Keratinocyte (primary cell): Measurements from ENCODE around the gene BRD1.

Experiments
- EZH2 ChIP-seq: IDR thresholded peaks from one replicate; pipeline ENCODE4 v1.6.1; 2012; ENCODE audit warnings: inconsistent platforms, mild to moderate bottlenecking, low read length, moderate library complexity
- TF ChIP-seq, protein P1 (sequence below), 3 experiments: IDR thresholded peaks in 1 of 3; conservative IDR thresholded peaks in 1 of 3; optimal IDR thresholded peaks in 1 of 3; 2 replicates in 2 of 3; 3 replicates in 1 of 3; pipeline versions ENCODE3 to v1.5.1; 2011; ENCODE audit warnings: low read length in 3 of 3, mild to moderate bottlenecking in 3 of 3, moderate library complexity in 2 of 3, control low read depth in 1 of 3, inconsistent platforms in 1 of 3; ENCODE audit not compliant: insufficient read depth in 2 of 3; ENCODE audit errors: extremely low read depth in 1 of 3

DNA sequence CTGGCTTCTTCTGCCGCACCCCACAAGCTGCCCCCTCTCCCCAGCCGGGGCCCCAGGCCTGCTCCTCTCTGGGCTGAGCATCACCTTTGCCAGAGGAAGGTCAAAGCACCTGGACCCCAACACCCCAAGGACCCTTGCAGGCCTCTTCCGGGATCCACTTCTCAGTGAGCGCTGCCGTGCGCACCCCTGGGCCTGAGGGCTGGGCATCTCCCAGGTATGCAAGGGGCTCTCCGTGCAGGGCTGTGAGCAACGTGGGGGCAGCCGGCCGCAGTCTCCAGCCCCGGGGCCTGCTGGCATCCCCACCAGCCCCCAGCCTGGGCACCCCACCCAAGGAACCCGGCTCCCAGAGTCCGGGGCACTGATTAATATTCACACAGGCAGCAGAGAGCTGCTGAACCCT is 64.0 kb downstream of the BRD1 start:
- TF ChIP-seq, protein P1, sequence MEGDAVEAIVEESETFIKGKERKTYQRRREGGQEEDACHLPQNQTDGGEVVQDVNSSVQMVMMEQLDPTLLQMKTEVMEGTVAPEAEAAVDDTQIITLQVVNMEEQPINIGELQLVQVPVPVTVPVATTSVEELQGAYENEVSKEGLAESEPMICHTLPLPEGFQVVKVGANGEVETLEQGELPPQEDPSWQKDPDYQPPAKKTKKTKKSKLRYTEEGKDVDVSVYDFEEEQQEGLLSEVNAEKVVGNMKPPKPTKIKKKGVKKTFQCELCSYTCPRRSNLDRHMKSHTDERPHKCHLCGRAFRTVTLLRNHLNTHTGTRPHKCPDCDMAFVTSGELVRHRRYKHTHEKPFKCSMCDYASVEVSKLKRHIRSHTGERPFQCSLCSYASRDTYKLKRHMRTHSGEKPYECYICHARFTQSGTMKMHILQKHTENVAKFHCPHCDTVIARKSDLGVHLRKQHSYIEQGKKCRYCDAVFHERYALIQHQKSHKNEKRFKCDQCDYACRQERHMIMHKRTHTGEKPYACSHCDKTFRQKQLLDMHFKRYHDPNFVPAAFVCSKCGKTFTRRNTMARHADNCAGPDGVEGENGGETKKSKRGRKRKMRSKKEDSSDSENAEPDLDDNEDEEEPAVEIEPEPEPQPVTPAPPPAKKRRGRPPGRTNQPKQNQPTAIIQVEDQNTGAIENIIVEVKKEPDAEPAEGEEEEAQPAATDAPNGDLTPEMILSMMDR (optimal IDR thresholded peaks at IDR 0.05 in 1 of 3, IDR thresholded peaks at IDR 0.05 in 1 of 3, conservative IDR thresholded peaks at IDR 0.05 in 1 of 3; ENCODE audit: extremely low read depth in 1 of 3, insufficient read depth in 2 of 3, low read length in 3 of 3) = no peak
- TF ChIP-seq EZH2 = no peak
